ENCODE results near the gene PLAAT4. TPM values are rescaled to one million over a fixed set of nuclear protein-coding genes. Genes with fewer than 3 reads are reported as not detected.

Gene PLAAT4
- polyA plus RNA-seq, 2 of the 4 experiments (the other 2 are of a cell fraction), result 0.74 to 1.6 TPM

- TF ChIP-seq HOXB13 (CRISPR knock-in tag; IDR thresholded peaks at IDR 0.05; ENCODE audit: low read depth), result no peak
- no peak for TF ChIP-seq FOXS1 (CRISPR knock-in tag; IDR thresholded peaks at IDR 0.05)
Observed at GRCh38 chr11:63556404-63557013, 19.9 kb downstream of the PLAAT4 start (continued).

DNA sequence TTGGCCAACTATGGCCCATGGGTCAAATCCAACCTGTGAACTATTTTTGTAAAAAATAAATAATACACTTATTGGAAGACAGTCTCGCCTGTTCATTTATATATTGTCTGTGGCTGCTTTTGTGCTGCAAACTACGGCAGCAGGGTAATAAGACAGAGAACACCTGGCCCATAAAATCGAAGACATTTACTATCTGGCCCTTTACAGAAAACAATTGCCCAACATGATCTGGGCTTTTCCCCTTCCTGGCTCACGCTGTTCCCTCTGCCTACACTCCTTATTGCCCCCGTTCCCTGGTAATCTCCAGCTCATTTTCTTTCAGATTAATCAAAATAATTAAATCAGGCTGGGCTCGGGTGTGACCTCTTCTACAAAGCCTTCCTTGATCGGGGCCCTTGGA, 21.0 kb downstream of the PLAAT4 start:
- DNase-seq (ENCODE audit: low read depth in 1 of 2, low spot score in 1 of 2), result no peak

DNA sequence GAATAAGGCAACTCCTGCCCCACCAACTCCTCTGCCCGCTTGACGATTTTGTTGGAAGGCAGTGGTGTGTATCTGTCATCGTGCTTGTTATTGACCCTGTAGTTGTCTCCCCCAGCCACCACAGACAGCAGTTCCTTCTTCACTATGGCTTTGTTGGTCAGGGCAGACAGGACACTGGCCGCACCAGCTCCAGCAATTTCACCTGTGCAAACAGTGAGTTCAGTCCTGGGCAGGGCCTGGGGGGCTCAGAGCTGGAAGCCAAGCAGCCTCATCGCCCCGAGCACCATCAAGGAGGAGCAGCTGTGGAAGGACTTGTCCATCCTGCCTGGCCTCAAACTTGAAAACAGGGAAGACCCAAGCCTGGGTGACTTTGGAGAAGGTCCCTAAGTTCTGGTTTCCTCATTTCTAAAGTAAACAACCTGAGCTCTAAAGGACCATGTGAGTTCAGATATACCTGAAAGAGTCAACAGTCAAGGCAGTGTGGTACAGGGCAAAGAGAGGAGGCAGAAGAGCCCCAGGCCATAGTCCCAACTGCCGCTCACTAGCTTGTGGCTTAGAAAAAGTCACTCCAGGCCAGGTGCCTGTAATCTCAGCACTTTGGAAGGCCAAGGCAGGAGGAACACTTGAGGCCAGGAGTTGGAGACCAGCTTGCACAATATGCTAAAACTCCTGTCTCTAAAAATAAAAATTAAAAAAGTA, 22.0 kb downstream of the PLAAT4 start:
- Histone ChIP-seq H3K9me3 (no peaks in the 10 kb centered on the region), H3K4me1 (peaks cover 5% of the 10 kb centered on the region; the same call in 1 of the 3 replicates), H3K4me2 (no peak overlapping the region), H3K4me3 (no peak overlapping the region), H3K27ac (no peak overlapping the region)
- ChIA-PET POLR2A (no interaction called here), CTCF (interaction anchor here (0.5 to 0.6 kb wide), 2 partner anchors 25 to 141 kb away, joined by 3 read pairs; no protein-coding TSS in a partner anchor)
- DNase-seq (ENCODE audit: low read depth in 1 of 2, low spot score in 1 of 2) (no peak), ATAC-seq (no peak), FAIRE-seq (no peak)
- 83% methylated on average over 7 of the region's 7 CpGs for WGBS (ENCODE audit: missing lambda C conversion rate)
- TF ChIP-seq ZFP36 (IDR thresholded peaks at IDR 0.05; ENCODE audit: borderline replicate concordance, partially characterized antibody) (no peak), PHF8 (IDR thresholded peaks at IDR 0.05; ENCODE audit: borderline replicate concordance, low read depth) (no peak), GATA3 (IDR thresholded peaks at IDR 0.05; ENCODE audit: borderline replicate concordance) (no peak), HMGXB4 (CRISPR knock-in tag; IDR thresholded peaks at IDR 0.05; ENCODE audit: borderline replicate concordance) (no peak), KDM1A (IDR thresholded peaks at IDR 0.05; ENCODE audit: low read depth) (no peak)
- TF ChIP-seq, protein P1, sequence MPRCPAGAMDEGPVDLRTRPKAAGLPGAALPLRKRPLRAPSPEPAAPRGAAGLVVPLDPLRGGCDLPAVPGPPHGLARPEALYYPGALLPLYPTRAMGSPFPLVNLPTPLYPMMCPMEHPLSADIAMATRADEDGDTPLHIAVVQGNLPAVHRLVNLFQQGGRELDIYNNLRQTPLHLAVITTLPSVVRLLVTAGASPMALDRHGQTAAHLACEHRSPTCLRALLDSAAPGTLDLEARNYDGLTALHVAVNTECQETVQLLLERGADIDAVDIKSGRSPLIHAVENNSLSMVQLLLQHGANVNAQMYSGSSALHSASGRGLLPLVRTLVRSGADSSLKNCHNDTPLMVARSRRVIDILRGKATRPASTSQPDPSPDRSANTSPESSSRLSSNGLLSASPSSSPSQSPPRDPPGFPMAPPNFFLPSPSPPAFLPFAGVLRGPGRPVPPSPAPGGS (IDR thresholded peaks at IDR 0.05), result no peak

More for the DNA sequence above, 21.0 kb downstream of the PLAAT4 start:
- no peak overlapping the region for H3K27ac ChIP-seq
- ATAC-seq (no peak), FAIRE-seq (no peak)
- CTCF ChIA-PET, result no interaction called here
- no peak overlapping the region for H3K4me2 ChIP-seq
- 89% methylated on average over 7 of the region's 7 CpGs for WGBS (ENCODE audit: missing lambda C conversion rate)
- H3K4me3 ChIP-seq, result no peak overlapping the region
- POLR2A ChIA-PET, result no interaction called here
- H3K9me3 ChIP-seq, result no peaks in the 10 kb centered on the region
- TF ChIP-seq MAZ (IDR thresholded peaks at IDR 0.05; ENCODE audit: borderline replicate concordance, low read depth, low read length) (no peak), CBX8 (IDR thresholded peaks at IDR 0.05) (no peak), RARB (CRISPR knock-in tag; IDR thresholded peaks at IDR 0.05) (no peak), RFX5 (IDR thresholded peaks at IDR 0.05) (no peak), POLR2AphosphoS2 (conservative IDR thresholded peaks at IDR 0.05; ENCODE audit: low read length) (no peak), HOXB13 (CRISPR knock-in tag; IDR thresholded peaks at IDR 0.05; ENCODE audit: low read depth) (no peak)
- TF ChIP-seq, protein P2, sequence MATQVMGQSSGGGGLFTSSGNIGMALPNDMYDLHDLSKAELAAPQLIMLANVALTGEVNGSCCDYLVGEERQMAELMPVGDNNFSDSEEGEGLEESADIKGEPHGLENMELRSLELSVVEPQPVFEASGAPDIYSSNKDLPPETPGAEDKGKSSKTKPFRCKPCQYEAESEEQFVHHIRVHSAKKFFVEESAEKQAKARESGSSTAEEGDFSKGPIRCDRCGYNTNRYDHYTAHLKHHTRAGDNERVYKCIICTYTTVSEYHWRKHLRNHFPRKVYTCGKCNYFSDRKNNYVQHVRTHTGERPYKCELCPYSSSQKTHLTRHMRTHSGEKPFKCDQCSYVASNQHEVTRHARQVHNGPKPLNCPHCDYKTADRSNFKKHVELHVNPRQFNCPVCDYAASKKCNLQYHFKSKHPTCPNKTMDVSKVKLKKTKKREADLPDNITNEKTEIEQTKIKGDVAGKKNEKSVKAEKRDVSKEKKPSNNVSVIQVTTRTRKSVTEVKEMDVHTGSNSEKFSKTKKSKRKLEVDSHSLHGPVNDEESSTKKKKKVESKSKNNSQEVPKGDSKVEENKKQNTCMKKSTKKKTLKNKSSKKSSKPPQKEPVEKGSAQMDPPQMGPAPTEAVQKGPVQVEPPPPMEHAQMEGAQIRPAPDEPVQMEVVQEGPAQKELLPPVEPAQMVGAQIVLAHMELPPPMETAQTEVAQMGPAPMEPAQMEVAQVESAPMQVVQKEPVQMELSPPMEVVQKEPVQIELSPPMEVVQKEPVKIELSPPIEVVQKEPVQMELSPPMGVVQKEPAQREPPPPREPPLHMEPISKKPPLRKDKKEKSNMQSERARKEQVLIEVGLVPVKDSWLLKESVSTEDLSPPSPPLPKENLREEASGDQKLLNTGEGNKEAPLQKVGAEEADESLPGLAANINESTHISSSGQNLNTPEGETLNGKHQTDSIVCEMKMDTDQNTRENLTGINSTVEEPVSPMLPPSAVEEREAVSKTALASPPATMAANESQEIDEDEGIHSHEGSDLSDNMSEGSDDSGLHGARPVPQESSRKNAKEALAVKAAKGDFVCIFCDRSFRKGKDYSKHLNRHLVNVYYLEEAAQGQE (IDR thresholded peaks at IDR 0.05), result no peak
- TF ChIP-seq, protein P1 (IDR thresholded peaks at IDR 0.05), result no peak
- peaks cover 5% of the 10 kb centered on the region; the same call in 1 of the 3 replicates for H3K4me1 ChIP-seq
